ENCODE measurements around the gene PRPH. TPM values are rescaled to one million over a fixed set of nuclear protein-coding genes. Genes with fewer than 3 reads are reported as not detected.

The PRPH gene
- total and polyA plus RNA-seq, 7 donors: 0.06 to 0.20 TPM; not detected in 5

- Histone ChIP-seq H3K36me3 (ENCODE audit: insufficient read depth in 1 of 2, low read depth in 1 of 2) (no peaks in the 10 kb centered on the region), H3K4me1 (peaks cover 6% of the 10 kb centered on the region), H3K27me3 (ENCODE audit: insufficient read depth in 3 of 3, low read length in 2 of 3) (peaks cover 0 to 48% (median 34%) of the 10 kb centered on the region in 3 donors), H3K27ac (no peak overlapping the region), H3K4me3 (no peak overlapping the region), H3K9me3 (no peaks in the 10 kb centered on the region)
- 57 to 87% (median 74%) methylated on average over 5 of the region's 5 CpGs for WGBS, 3 donors
- intact Hi-C loops (cut with DNase I): loop anchor here in 1 of 2 donors (5.0 kb wide), 1 partner anchor 43 kb away; the partner anchor contains the start of gene C1QL4
- DNase-seq: no peak
- TF ChIP-seq CTCF (IDR thresholded peaks at IDR 0.05): no peak
- ATAC-seq: no peak
These were observed 204 bp upstream of the PRPH start for GRCh38 chr12:49294804-49295081.

- peak in 2 of 4 donors; percentile 58 to 72 for ATAC-seq
- peaks cover 0 to 57% (median 34%) of the 10 kb centered on the region in 3 donors for H3K27me3 ChIP-seq (ENCODE audit: insufficient read depth in 3 of 3, low read length in 2 of 3)
- peak; percentile 35 to 61 for DNase-seq
These were observed 1.3 kb downstream of the PRPH start for GRCh38 chr12:49296034-49296835.

GRCh38 chr12:49296836-49297694 is 2.1 kb downstream of the PRPH start:
- ATAC-seq (peak in 3 of 4 donors; percentile 50 to 68 (median 62)), DNase-seq (peak in 1 of 2 donors; percentile 56)
- WGBS, 3 donors: 2 to 5% (median 3%) methylated on average over 64 to 77 of the region's 77 CpGs
- no peak for TF ChIP-seq CTCF (IDR thresholded peaks at IDR 0.05)
- no peak overlapping the region for H3K27ac ChIP-seq
- peaks cover 6% of the 10 kb centered on the region for H3K4me1 ChIP-seq
- no peaks in the 10 kb centered on the region for H3K36me3 ChIP-seq (ENCODE audit: insufficient read depth in 1 of 2, low read depth in 1 of 2)
- no peaks in the 10 kb centered on the region for H3K9me3 ChIP-seq
- peaks cover 0 to 64% (median 34%) of the 10 kb centered on the region in 3 donors for H3K27me3 ChIP-seq (ENCODE audit: insufficient read depth in 3 of 3, low read length in 2 of 3)
- intact Hi-C loops (cut with DNase I): no loop called here
- peak overlapping the region; percentile 41 for H3K4me3 ChIP-seq

More at GRCh38 chr12:49296034-49296835, 1.3 kb downstream of the PRPH start:
- 24 to 34% (median 28%) methylated on average over 47 to 54 of the region's 54 CpGs for WGBS, 3 donors
- TF ChIP-seq CTCF (IDR thresholded peaks at IDR 0.05): peak; percentile 45
- intact Hi-C loops (cut with DNase I): no loop called here
- Histone ChIP-seq H3K27ac (no peak overlapping the region), H3K36me3 (ENCODE audit: insufficient read depth in 1 of 2, low read depth in 1 of 2) (no peaks in the 10 kb centered on the region), H3K9me3 (no peaks in the 10 kb centered on the region), H3K4me3 (no peak overlapping the region), H3K4me1 (peaks cover 6% of the 10 kb centered on the region)

- TF ChIP-seq CTCF (IDR thresholded peaks at IDR 0.05): no peak
- ATAC-seq: peak in 1 of 4 donors; percentile 19
- no peak for DNase-seq
- Histone ChIP-seq H3K27me3 (ENCODE audit: insufficient read depth in 3 of 3, low read length in 2 of 3) (peaks cover 0 to 64% (median 34%) of the 10 kb centered on the region in 3 donors), H3K9me3 (no peaks in the 10 kb centered on the region), H3K4me1 (peaks cover 6% of the 10 kb centered on the region), H3K27ac (no peak overlapping the region), H3K36me3 (ENCODE audit: insufficient read depth in 1 of 2, low read depth in 1 of 2) (no peaks in the 10 kb centered on the region), H3K4me3 (peak overlapping the region; percentile 41)
- intact Hi-C loops (cut with DNase I): no loop called here
- WGBS, 3 donors: 20 to 28% (median 21%) methylated on average over 8 of the region's 8 CpGs
These were observed 2.7 kb downstream of the PRPH start for GRCh38 chr12:49297695-49298060.

Data from psoas muscle (tissue), 8 donors.